H9 (cell line): ENCODE measurements around the gene MGAT5B. TPM values are rescaled to one million over a fixed set of nuclear protein-coding genes. Genes with fewer than 3 reads are reported as not detected.
A peak's percentile ranks its signal among the peaks of the same experiment; 100 is the strongest.

Experiments used
- DNase-seq: peaks from one replicate; pipeline ENCODE4 v3.0.0-alpha.2; 2017
- H2AFZ ChIP-seq: one replicate; pipeline ENCODE4 v1.6.1; 2013; ENCODE audit warnings: mild to moderate bottlenecking, low read length, control low read depth, moderate library complexity
- H2AK5ac ChIP-seq: 2 replicates; pipeline ENCODE4 v1.6.1; 2013; ENCODE audit warnings: low read length, control low read depth, mixed read lengths; ENCODE audit not compliant: insufficient read length
- H2BK120ac ChIP-seq: one replicate; pipeline ENCODE4 v1.6.1; 2013; ENCODE audit warnings: low read depth, mild to moderate bottlenecking, low read length, control low read depth, inconsistent platforms; ENCODE audit not compliant: poor library complexity, severe bottlenecking
- H2BK12ac ChIP-seq: 2 replicates; pipeline ENCODE4 v1.6.1; 2013; ENCODE audit warnings: low read length, control low read depth, mixed read lengths, low read depth; ENCODE audit not compliant: insufficient read length
- H2BK15ac ChIP-seq: 2 replicates; pipeline ENCODE4 v1.6.1; 2013; ENCODE audit warnings: low read depth, low read length, control low read depth
- H2BK20ac ChIP-seq: one replicate; pipeline ENCODE4 v1.6.1; 2013; ENCODE audit warnings: low read depth, mild to moderate bottlenecking, low read length, control low read depth, inconsistent platforms; ENCODE audit not compliant: poor library complexity, severe bottlenecking
- H2BK5ac ChIP-seq: 2 replicates; pipeline ENCODE4 v1.6.1; 2013; ENCODE audit warnings: low read length, control low read depth, mixed read lengths; ENCODE audit not compliant: insufficient read length
- H3K14ac ChIP-seq: 2 replicates; pipeline ENCODE4 v1.6.1; 2013; ENCODE audit warnings: low read length, control low read depth; ENCODE audit not compliant: insufficient read depth
- H3K18ac ChIP-seq: 2 replicates; pipeline ENCODE4 v1.6.1; 2013; ENCODE audit warnings: low read depth, mild to moderate bottlenecking, mixed read lengths, low read length, control low read depth; ENCODE audit not compliant: insufficient read length
- H3K23ac ChIP-seq: 2 replicates; pipeline ENCODE4 v1.6.1; 2013; ENCODE audit warnings: low read length, control low read depth, mixed read lengths, low read depth; ENCODE audit not compliant: insufficient read length
- H3K23me2 ChIP-seq: 2 replicates; pipeline ENCODE4 v1.6.1; 2013; ENCODE audit warnings: low read depth, mild to moderate bottlenecking, mixed read lengths, low read length, control low read depth; ENCODE audit not compliant: insufficient read length, poor library complexity, severe bottlenecking
- H3K27ac ChIP-seq: 2 replicates; pipeline ENCODE4 v1.5.1; 2013; ENCODE audit warnings: low read length, control low read depth, mixed read lengths, low read depth; ENCODE audit not compliant: insufficient read length
- H3K27me3 ChIP-seq: 2 replicates; pipeline ENCODE4 v1.6.1; 2013; ENCODE audit warnings: low read length, control low read depth, inconsistent platforms; ENCODE audit not compliant: insufficient read depth
- H3K4ac ChIP-seq: 2 replicates; pipeline ENCODE4 v1.6.1; 2013; ENCODE audit warnings: low read depth, mild to moderate bottlenecking, control low read depth, inconsistent platforms, low read length, moderate library complexity
- H3K4me1 ChIP-seq: 2 replicates; pipeline ENCODE4 v1.6.1; 2013; ENCODE audit warnings: low read length, control low read depth, inconsistent platforms; ENCODE audit not compliant: insufficient read depth
- H3K4me2 ChIP-seq: 2 replicates; pipeline ENCODE4 v1.6.1; 2013; ENCODE audit warnings: low read length, control low read depth, mixed read lengths; ENCODE audit not compliant: insufficient read length, insufficient read depth
- H3K56ac ChIP-seq: 2 replicates; pipeline ENCODE4 v1.6.1; 2013; ENCODE audit warnings: low read depth, mild to moderate bottlenecking, mixed read lengths, low read length, control low read depth; ENCODE audit not compliant: insufficient read length
- H3K79me1 ChIP-seq: 2 replicates; pipeline ENCODE4 v1.6.1; 2013; ENCODE audit warnings: low read depth, mild to moderate bottlenecking, moderate library complexity, low read length, control low read depth, inconsistent platforms; ENCODE audit not compliant: insufficient read depth, poor library complexity, severe bottlenecking
- H3K79me2 ChIP-seq: 2 replicates; pipeline ENCODE4 v1.6.1; 2013; ENCODE audit warnings: low read length, control low read depth, inconsistent platforms; ENCODE audit not compliant: insufficient read depth
- H3K9ac ChIP-seq: 2 replicates; pipeline ENCODE4 v1.6.1; 2013; ENCODE audit warnings: low read length, control low read depth, mixed read lengths; ENCODE audit not compliant: insufficient read length; ENCODE audit errors: extremely low read depth
- H3K9me3 ChIP-seq: one replicate; pipeline ENCODE4 v1.6.1; 2013; ENCODE audit warnings: low read depth, low read length, inconsistent platforms; ENCODE audit not compliant: control insufficient read depth
- H3T11ph ChIP-seq: one replicate; pipeline ENCODE4 v1.6.1; 2013; ENCODE audit warnings: mild to moderate bottlenecking, low read length, control low read depth, inconsistent platforms
- H4K20me1 ChIP-seq: one replicate; pipeline ENCODE4 v1.6.1; 2013; ENCODE audit not compliant: control insufficient read depth, insufficient read length, insufficient read depth
- H4K5ac ChIP-seq: 2 replicates; pipeline ENCODE4 v1.6.1; 2013; ENCODE audit warnings: low read depth, mild to moderate bottlenecking, mixed read lengths, low read length, control low read depth; ENCODE audit not compliant: insufficient read length
- H4K8ac ChIP-seq: replicated peaks from 2 replicates; pipeline ENCODE4 v1.6.1; 2013; ENCODE audit warnings: low read length, control low read depth, mixed read lengths, low read depth; ENCODE audit not compliant: insufficient read length
- H4K91ac ChIP-seq: 2 replicates; pipeline ENCODE4 v1.6.1; 2013; ENCODE audit warnings: low read depth, mild to moderate bottlenecking, moderate library complexity, mixed read lengths, low read length, control low read depth; ENCODE audit not compliant: insufficient read length
- H3K27ac Mint-ChIP-seq, 3 experiments: 2 replicates in 2 of 3; 3 replicates in 1 of 3; pipeline ENCODE4 v1.8.0; 2020 to 2021; ENCODE audit warnings: mixed read lengths in 3 of 3, mild to moderate bottlenecking in 1 of 3, moderate library complexity in 1 of 3
- H3K27me3 Mint-ChIP-seq: 2 replicates; pipeline ENCODE4 v1.8.0; 2021; ENCODE audit warnings: low read depth, mild to moderate bottlenecking, moderate library complexity, mixed read lengths
- H3K36me3 Mint-ChIP-seq, 3 experiments: 2 replicates in 2 of 3; 3 replicates in 1 of 3; pipeline ENCODE4 v1.8.0; 2020 to 2021; ENCODE audit warnings: low read depth in 3 of 3, mixed read lengths in 3 of 3; ENCODE audit not compliant: insufficient read depth in 1 of 3
- H3K4me1 Mint-ChIP-seq, 2 experiments: 2 replicates each; pipeline ENCODE4 v1.8.0; 2020; ENCODE audit warnings: mixed read lengths in 2 of 2
- H3K4me3 Mint-ChIP-seq, 2 experiments: 2 replicates in 1 of 2; 3 replicates in 1 of 2; pipeline ENCODE4 v1.8.0; 2020 to 2021; ENCODE audit warnings: mild to moderate bottlenecking in 2 of 2, mixed read lengths in 2 of 2, moderate library complexity in 1 of 2
- H3K9me3 Mint-ChIP-seq, 2 experiments: 2 replicates in 1 of 2; 3 replicates in 1 of 2; pipeline ENCODE4 v1.8.0; 2020; ENCODE audit warnings: mild to moderate bottlenecking in 2 of 2, mixed read lengths in 2 of 2, moderate library complexity in 1 of 2
- WGBS: extraction: QIAGEN DNeasy Blood & Tissue Kit; methylation state at CpG from one replicate; pipeline ENCODE4 v1.1.7; 2013; ENCODE audit warnings: missing lambda C conversion rate, low lambda C conversion rate, mixed read lengths; ENCODE audit not compliant: insufficient read length; ENCODE audit errors: extremely low coverage; 5-methylcytosine and 5-hydroxymethylcytosine counted together
- total RNA-seq: library from RNA; stranded (reverse); gene quantifications from 2 replicates; pipeline ENCODE4 v1.2.1, GENCODE V29; 2021
- TF ChIP-seq, protein P1 (sequence below): fragments of 200-600 bp; sonication (generic); conservative IDR thresholded peaks from 3 replicates; pipeline ENCODE4 v1.8.0; 2021; ENCODE audit warnings: antibody characterized with exemption, mild to moderate bottlenecking

MGAT5B gene
- total RNA-seq, 1 experiment from 2014 or later: 4.9 TPM

DNA sequence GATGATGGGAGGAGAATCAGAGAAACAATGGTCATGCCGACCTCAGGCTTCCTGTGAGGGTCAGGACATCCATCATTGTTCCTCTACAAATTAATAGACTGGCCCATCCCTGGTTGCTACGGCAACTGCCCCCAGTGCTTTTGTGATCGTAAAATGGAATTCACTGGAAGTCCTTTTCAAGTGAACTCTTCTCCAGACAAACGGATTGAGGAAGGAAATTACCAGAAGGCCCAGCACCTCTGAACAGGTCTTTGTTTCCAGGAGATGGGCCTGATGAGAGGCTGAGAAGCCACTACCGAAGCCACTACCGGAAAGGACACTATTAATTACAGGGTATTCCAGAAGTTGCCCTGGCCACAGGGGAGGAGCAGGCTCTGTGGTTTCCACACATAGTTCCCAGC lies 126.0 kb downstream of the MGAT5B start:
- Histone ChIP-seq H2AK5ac (no peak overlapping the region), H2BK12ac (no peak overlapping the region), H3K14ac (no peak overlapping the region), H3K9me3 (no peaks in the 10 kb centered on the region), H2BK5ac (no peak overlapping the region), H2BK20ac (no peak overlapping the region), H3K27me3 (no peaks in the 10 kb centered on the region), H3K4me2 (no peak overlapping the region), H3K56ac (no peak overlapping the region), H4K8ac (no peak overlapping the region), H4K91ac (no peak overlapping the region), H2AFZ (no peak overlapping the region), H3T11ph (no peak overlapping the region), H3K27ac (no peak overlapping the region), H3K4me1 (peaks cover 11% of the 10 kb centered on the region; the same call in 1 of the 2 replicates), H3K23me2 (peaks cover 4% of the 10 kb centered on the region), H3K79me2 (no peaks in the 10 kb centered on the region), H4K5ac (no peak overlapping the region), H3K23ac (no peak overlapping the region), H3K79me1 (no peaks in the 10 kb centered on the region), H2BK120ac (no peak overlapping the region), H4K20me1 (no peaks in the 10 kb centered on the region), H3K9ac (no peak overlapping the region), H3K18ac (no peak overlapping the region), H2BK15ac (no peak overlapping the region), H3K4ac (no peak overlapping the region)
- DNase-seq: no peak
- Mint-ChIP-seq H3K4me1 (peaks cover 36 to 60% of the 10 kb centered on the region in 2 experiments), H3K27me3 (peaks cover 3% of the 10 kb centered on the region; the same call in 1 of the 2 replicates), H3K27ac (peak overlapping the region in 1 of 3 experiments; percentile 96; a peak in 2 of 7 replicates), H3K36me3 (no peaks in the 10 kb centered on the region), H3K4me3 (peak overlapping the region in 1 of 2 experiments; percentile 1; a peak in 1 of 5 replicates), H3K9me3 (no peaks in the 10 kb centered on the region; a peak in 1 of 5 replicates)
- no CpG with 5 or more reads among the region's 6 CpGs for WGBS
- TF ChIP-seq, protein P1, sequence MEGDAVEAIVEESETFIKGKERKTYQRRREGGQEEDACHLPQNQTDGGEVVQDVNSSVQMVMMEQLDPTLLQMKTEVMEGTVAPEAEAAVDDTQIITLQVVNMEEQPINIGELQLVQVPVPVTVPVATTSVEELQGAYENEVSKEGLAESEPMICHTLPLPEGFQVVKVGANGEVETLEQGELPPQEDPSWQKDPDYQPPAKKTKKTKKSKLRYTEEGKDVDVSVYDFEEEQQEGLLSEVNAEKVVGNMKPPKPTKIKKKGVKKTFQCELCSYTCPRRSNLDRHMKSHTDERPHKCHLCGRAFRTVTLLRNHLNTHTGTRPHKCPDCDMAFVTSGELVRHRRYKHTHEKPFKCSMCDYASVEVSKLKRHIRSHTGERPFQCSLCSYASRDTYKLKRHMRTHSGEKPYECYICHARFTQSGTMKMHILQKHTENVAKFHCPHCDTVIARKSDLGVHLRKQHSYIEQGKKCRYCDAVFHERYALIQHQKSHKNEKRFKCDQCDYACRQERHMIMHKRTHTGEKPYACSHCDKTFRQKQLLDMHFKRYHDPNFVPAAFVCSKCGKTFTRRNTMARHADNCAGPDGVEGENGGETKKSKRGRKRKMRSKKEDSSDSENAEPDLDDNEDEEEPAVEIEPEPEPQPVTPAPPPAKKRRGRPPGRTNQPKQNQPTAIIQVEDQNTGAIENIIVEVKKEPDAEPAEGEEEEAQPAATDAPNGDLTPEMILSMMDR: no peak
